Measurements from ENCODE around the gene CYP11A1.

The CYP11A1 gene

DNA sequence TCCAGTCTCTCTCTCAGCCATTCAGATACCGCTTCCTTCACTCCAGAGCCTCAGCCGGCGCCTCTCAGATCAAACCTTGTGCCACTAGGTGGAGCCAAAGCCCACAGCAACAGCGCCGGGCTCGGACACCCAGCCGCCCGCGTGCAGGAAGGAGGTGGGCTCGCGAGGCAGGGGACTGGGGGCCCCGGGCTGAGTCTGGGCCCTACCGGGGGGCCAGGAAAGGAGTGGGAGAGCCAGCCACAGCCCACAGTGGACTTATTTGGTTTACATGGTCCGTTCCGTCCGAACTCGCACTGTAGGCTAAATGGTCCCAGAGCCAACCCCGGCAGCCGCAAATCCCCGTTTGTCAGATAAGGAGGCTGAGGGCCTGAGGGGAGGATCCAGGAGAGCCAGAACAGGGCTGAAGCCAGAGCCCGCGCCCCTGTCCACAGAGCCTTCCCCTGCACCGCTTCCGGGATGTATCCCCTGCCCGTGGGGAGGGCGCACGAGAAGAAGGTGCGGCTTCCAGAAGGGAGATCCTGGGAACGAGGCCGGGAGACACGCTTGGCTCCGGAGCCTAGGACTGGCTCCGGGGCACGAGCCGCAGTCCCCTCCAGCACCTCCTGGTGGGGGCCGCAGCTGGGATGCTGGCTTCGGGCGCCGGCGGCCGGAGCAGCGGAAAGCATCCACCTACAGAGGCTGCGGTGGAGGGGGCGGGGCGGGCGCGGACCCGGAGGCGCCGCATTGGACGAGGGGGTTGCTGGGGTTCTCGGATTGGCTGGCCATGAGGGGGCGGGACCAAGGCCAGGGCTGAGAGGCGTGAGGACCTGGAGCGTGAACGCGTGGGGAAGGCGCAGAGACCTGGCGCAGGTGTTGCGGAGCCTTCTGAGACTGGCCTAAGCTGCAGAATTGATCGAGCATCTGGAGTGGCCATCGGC lies 6.5 kb upstream of the CYP11A1 start:
- H3K27me3 ChIP-seq (ENCODE audit: control insufficient read depth, insufficient read depth, low read length, poor library complexity, severe bottlenecking), result peaks cover 15% of the 10 kb centered on the region

GRCh38 chr15:74373056-74373650 lies 5.7 kb upstream of the CYP11A1 start:
- Histone ChIP-seq H3K36me3 (ENCODE audit: control insufficient read depth, insufficient read depth, low read length) (no peaks in the 10 kb centered on the region), H3K4me3 (ENCODE audit: insufficient read depth, low read depth, low read length) (no peak overlapping the region), H3K4me1 (ENCODE audit: control insufficient read depth, insufficient read depth, low read length) (peaks cover 3% of the 10 kb centered on the region), H3K27ac (ENCODE audit: insufficient read depth, low read depth, low read length, poor library complexity, severe bottlenecking) (no peak overlapping the region), H3K27me3 (ENCODE audit: control insufficient read depth, insufficient read depth, low read length, poor library complexity, severe bottlenecking) (peaks cover 15% of the 10 kb centered on the region), H3K9me3 (ENCODE audit: control insufficient read depth, low read length) (no peaks in the 10 kb centered on the region)
- WGBS, 2 experiments, result 73 to 75% methylated on average over 13 of the region's 13 CpGs

More for the DNA sequence above, 6.5 kb upstream of the CYP11A1 start:
- peaks cover 6% of the 10 kb centered on the region for H3K4me1 ChIP-seq (ENCODE audit: control insufficient read depth, insufficient read depth, low read length)
- no peak overlapping the region for H3K27ac ChIP-seq (ENCODE audit: insufficient read depth, low read depth, low read length, poor library complexity, severe bottlenecking)
- no peaks in the 10 kb centered on the region for H3K36me3 ChIP-seq (ENCODE audit: control insufficient read depth, insufficient read depth, low read length)
- 1% methylated on average over 62 of the region's 62 CpGs for WGBS, 2 experiments
- H3K9me3 ChIP-seq (ENCODE audit: control insufficient read depth, low read length), result no peaks in the 10 kb centered on the region
- H3K4me3 ChIP-seq (ENCODE audit: insufficient read depth, low read depth, low read length), result peak overlapping the region; percentile 41

DNA sequence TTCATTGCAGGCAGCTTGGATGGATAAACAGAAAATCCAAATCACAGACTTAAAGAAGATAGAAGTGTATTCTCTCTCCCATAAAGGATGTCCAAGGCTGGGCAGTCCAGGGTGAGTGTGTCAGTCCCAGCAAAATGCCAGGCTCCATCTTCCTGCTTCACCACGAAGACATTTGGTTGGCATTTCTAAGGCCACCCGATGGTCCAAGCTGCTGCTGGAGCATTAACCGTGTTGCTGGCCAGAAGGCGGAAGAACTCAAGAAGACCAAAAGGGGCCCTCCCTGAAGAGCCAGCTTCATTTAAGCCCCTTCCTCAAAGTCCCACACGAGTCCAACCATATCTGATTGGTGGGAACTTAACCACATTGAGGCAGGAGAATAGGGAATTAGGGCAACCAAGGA lies 3.0 kb upstream of the CYP11A1 start:
- H3K4me1 ChIP-seq (ENCODE audit: control insufficient read depth, insufficient read depth, low read length), result peaks cover 4% of the 10 kb centered on the region
- 84 to 91% methylated on average over 5 of the region's 5 CpGs for WGBS, 2 experiments
- H3K36me3 ChIP-seq (ENCODE audit: control insufficient read depth, insufficient read depth, low read length), result no peaks in the 10 kb centered on the region
- no peak overlapping the region for H3K4me3 ChIP-seq (ENCODE audit: insufficient read depth, low read depth, low read length)
- no peaks in the 10 kb centered on the region for H3K9me3 ChIP-seq (ENCODE audit: control insufficient read depth, low read length)
- no peak overlapping the region for H3K27ac ChIP-seq (ENCODE audit: insufficient read depth, low read depth, low read length, poor library complexity, severe bottlenecking)
- peaks cover 34% of the 10 kb centered on the region for H3K27me3 ChIP-seq (ENCODE audit: control insufficient read depth, insufficient read depth, low read length, poor library complexity, severe bottlenecking)

DNA sequence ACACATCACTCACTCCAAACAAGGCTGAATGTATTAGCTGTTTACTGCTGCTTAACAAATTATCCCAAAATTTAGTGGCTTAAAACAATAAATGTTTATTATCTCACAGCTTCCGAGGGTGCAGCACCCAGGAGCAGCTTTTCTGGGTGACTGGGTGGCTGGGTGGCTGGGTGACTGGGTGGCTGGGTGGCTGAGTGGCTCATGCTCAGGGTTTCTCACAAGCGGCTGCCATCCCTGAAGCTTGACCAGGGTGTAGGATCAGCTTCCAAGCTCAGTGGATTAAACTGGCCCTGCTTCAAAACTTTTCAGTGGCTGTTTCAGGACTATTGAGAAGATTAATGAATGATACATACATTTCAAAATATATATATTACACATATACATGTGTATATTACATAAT lies 2.3 kb upstream of the CYP11A1 start:
- Histone ChIP-seq H3K4me3 (ENCODE audit: insufficient read depth, low read depth, low read length) (no peak overlapping the region), H3K9me3 (ENCODE audit: control insufficient read depth, low read length) (no peaks in the 10 kb centered on the region), H3K27me3 (ENCODE audit: control insufficient read depth, insufficient read depth, low read length, poor library complexity, severe bottlenecking) (peaks cover 36% of the 10 kb centered on the region), H3K4me1 (ENCODE audit: control insufficient read depth, insufficient read depth, low read length) (peaks cover 11% of the 10 kb centered on the region), H3K27ac (ENCODE audit: insufficient read depth, low read depth, low read length, poor library complexity, severe bottlenecking) (no peak overlapping the region), H3K36me3 (ENCODE audit: control insufficient read depth, insufficient read depth, low read length) (no peaks in the 10 kb centered on the region)
- 94 to 100% methylated on average over 2 of the region's 2 CpGs for WGBS, 2 experiments

GRCh38 chr15:74369084-74369745 lies 1.8 kb upstream of the CYP11A1 start:
- no peaks in the 10 kb centered on the region for H3K9me3 ChIP-seq (ENCODE audit: control insufficient read depth, low read length)
- no peaks in the 10 kb centered on the region for H3K36me3 ChIP-seq (ENCODE audit: control insufficient read depth, insufficient read depth, low read length)
- 81 to 86% methylated on average over 10 of the region's 10 CpGs for WGBS, 2 experiments
- H3K27ac ChIP-seq (ENCODE audit: insufficient read depth, low read depth, low read length, poor library complexity, severe bottlenecking), result no peak overlapping the region
- H3K4me3 ChIP-seq (ENCODE audit: insufficient read depth, low read depth, low read length), result no peak overlapping the region
- peaks cover 11% of the 10 kb centered on the region for H3K4me1 ChIP-seq (ENCODE audit: control insufficient read depth, insufficient read depth, low read length)
- H3K27me3 ChIP-seq (ENCODE audit: control insufficient read depth, insufficient read depth, low read length, poor library complexity, severe bottlenecking), result peaks cover 38% of the 10 kb centered on the region

DNA sequence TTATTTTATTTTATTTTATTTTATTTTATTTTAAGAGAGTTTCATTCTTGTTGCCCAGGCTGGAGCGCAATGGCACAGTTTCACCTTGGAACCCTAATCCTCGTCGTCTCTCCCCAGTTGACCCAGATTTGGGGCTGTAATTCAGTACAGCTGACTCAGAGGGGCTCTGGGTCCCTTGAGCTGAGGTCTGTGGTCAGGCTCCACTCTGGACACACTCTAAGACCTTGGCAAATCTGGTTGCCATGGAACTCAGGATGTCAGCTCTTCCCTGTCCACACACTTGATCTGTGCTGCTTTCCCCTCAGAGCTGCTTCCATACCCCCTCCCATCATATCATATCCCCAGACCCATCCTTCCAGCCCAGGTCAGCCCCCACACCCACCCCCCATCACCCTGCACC lies 675 bp upstream of the CYP11A1 start:
- Histone ChIP-seq H3K4me3 (ENCODE audit: insufficient read depth, low read depth, low read length) (no peak overlapping the region), H3K36me3 (ENCODE audit: control insufficient read depth, insufficient read depth, low read length) (no peaks in the 10 kb centered on the region), H3K4me1 (ENCODE audit: control insufficient read depth, insufficient read depth, low read length) (peaks cover 11% of the 10 kb centered on the region), H3K9me3 (ENCODE audit: control insufficient read depth, low read length) (no peaks in the 10 kb centered on the region), H3K27ac (ENCODE audit: insufficient read depth, low read depth, low read length, poor library complexity, severe bottlenecking) (no peak overlapping the region), H3K27me3 (ENCODE audit: control insufficient read depth, insufficient read depth, low read length, poor library complexity, severe bottlenecking) (peaks cover 41% of the 10 kb centered on the region)
- 94 to 97% methylated on average over 3 of the region's 3 CpGs for WGBS, 2 experiments

GRCh38 chr15:74365598-74366445 lies 1.6 kb downstream of the CYP11A1 start:
- Histone ChIP-seq H3K4me3 (ENCODE audit: insufficient read depth, low read depth, low read length) (peak overlapping the region; percentile 52), H3K27me3 (ENCODE audit: control insufficient read depth, insufficient read depth, low read length, poor library complexity, severe bottlenecking) (peaks cover 38% of the 10 kb centered on the region), H3K36me3 (ENCODE audit: control insufficient read depth, insufficient read depth, low read length) (no peaks in the 10 kb centered on the region), H3K4me1 (ENCODE audit: control insufficient read depth, insufficient read depth, low read length) (peaks cover 11% of the 10 kb centered on the region), H3K27ac (ENCODE audit: insufficient read depth, low read depth, low read length, poor library complexity, severe bottlenecking) (no peak overlapping the region), H3K9me3 (ENCODE audit: control insufficient read depth, low read length) (no peaks in the 10 kb centered on the region)
- WGBS, 2 experiments, result 5% methylated on average over 72 to 73 of the region's 75 CpGs

- no peak overlapping the region for H3K27ac ChIP-seq (ENCODE audit: insufficient read depth, low read depth, low read length, poor library complexity, severe bottlenecking)
- 43 to 44% methylated on average over 12 of the region's 12 CpGs for WGBS, 2 experiments
- H3K36me3 ChIP-seq (ENCODE audit: control insufficient read depth, insufficient read depth, low read length), result no peaks in the 10 kb centered on the region
- H3K27me3 ChIP-seq (ENCODE audit: control insufficient read depth, insufficient read depth, low read length, poor library complexity, severe bottlenecking), result peaks cover 38% of the 10 kb centered on the region
- H3K4me3 ChIP-seq (ENCODE audit: insufficient read depth, low read depth, low read length), result peak overlapping the region; percentile 52
- H3K9me3 ChIP-seq (ENCODE audit: control insufficient read depth, low read length), result no peaks in the 10 kb centered on the region
- H3K4me1 ChIP-seq (ENCODE audit: control insufficient read depth, insufficient read depth, low read length), result peaks cover 11% of the 10 kb centered on the region
Observed at GRCh38 chr15:74364936-74365597, 2.4 kb downstream of the CYP11A1 start.

DNA sequence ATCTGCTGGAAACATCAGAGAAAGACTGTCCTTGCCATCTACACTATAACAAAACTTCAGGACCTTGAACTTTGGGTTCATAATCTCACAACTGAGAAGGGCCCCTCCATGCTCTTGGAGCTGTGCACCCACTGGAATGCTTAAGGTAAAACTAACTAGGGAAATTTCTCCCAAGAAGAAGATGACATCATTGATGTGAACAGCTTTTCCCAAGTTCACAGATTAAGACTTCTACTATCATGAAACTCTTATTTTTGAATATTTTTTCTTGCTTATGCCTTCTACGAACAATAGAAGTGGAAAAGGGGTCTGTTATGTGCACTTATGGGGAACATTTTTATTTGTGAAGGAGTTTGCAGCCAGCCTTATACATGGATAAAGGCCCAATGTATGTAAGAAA lies 5.0 kb downstream of the CYP11A1 start:
- Histone ChIP-seq H3K27me3 (ENCODE audit: control insufficient read depth, insufficient read depth, low read length, poor library complexity, severe bottlenecking) (peaks cover 38% of the 10 kb centered on the region), H3K4me3 (ENCODE audit: insufficient read depth, low read depth, low read length) (no peak overlapping the region), H3K27ac (ENCODE audit: insufficient read depth, low read depth, low read length, poor library complexity, severe bottlenecking) (no peak overlapping the region), H3K9me3 (ENCODE audit: control insufficient read depth, low read length) (no peaks in the 10 kb centered on the region), H3K4me1 (ENCODE audit: control insufficient read depth, insufficient read depth, low read length) (peaks cover 11% of the 10 kb centered on the region), H3K36me3 (ENCODE audit: control insufficient read depth, insufficient read depth, low read length) (no peaks in the 10 kb centered on the region)
- WGBS, 2 experiments, result 93 to 100% methylated on average over 1 of the region's 1 CpG
